IMR-90 (cell line): ENCODE measurements around the gene EXPH5. TPM values are rescaled to one million over a fixed set of nuclear protein-coding genes. Genes with fewer than 3 reads are reported as not detected.
A peak's percentile ranks its signal among the peaks of the same experiment; 100 is the strongest.

ENCODE experiments used
- ATAC-seq: fragments of 200-7000 bp; cut with Tn5 transposase; 2 replicates; pipeline ENCODE4 v1.9.1; 2020; ENCODE audit warnings: low read depth, mild to moderate bottlenecking, moderate library complexity
- BruUV-seq: library from RNA; stranded (reverse); fragments of 400-500 nt; replicated peaks from 2 replicates; lab custom pipeline; 2021; lab: Mats Ljungman, UMichigan
- CTCF ChIA-PET: fragments of 300-600 bp; formaldehyde crosslinking; extraction: SDS; loops from one replicate; lab custom pipeline; 2021; ENCODE audit warnings: antibody characterized with exemption; lab: Yijun Ruan, JAX
- POLR2A ChIA-PET: fragments of 300-600 bp; sonication (Branson Sonifier 250); formaldehyde crosslinking; loops from one replicate; lab custom pipeline; 2022; ENCODE audit warnings: antibody characterized with exemption; ENCODE audit not compliant: unreplicated experiment; lab: Charles Lee
- DNase-seq: peaks from one replicate; pipeline ENCODE4 v3.0.0; 2013
- H2AFZ ChIP-seq: replicated peaks from 2 replicates; pipeline ENCODE3; 2013; ENCODE audit warnings: low read length, mild to moderate bottlenecking; ENCODE audit not compliant: poor library complexity
- H2AK5ac ChIP-seq: 2 replicates; pipeline ENCODE4 v1.6.1; 2013; ENCODE audit warnings: low read depth, low read length, inconsistent platforms
- H2AK9ac ChIP-seq: replicated peaks from 2 replicates; pipeline ENCODE3; 2013; ENCODE audit warnings: mild to moderate bottlenecking, low read depth, low read length, moderate library complexity; ENCODE audit not compliant: poor library complexity
- H2BK120ac ChIP-seq: 2 replicates; pipeline ENCODE4 v1.6.1; 2013; ENCODE audit warnings: low read depth, low read length, inconsistent platforms
- H2BK15ac ChIP-seq: 3 replicates; pipeline ENCODE4 v1.6.1; 2013; ENCODE audit warnings: low read depth, low read length, inconsistent platforms
- H2BK20ac ChIP-seq: 2 replicates; pipeline ENCODE4 v1.6.1; 2013; ENCODE audit warnings: low read depth, mild to moderate bottlenecking, inconsistent platforms, low read length, moderate library complexity
- H2BK5ac ChIP-seq: 2 replicates; pipeline ENCODE4 v1.6.1; 2013; ENCODE audit warnings: mild to moderate bottlenecking, low read depth, low read length, inconsistent platforms; ENCODE audit not compliant: poor library complexity, severe bottlenecking
- H3K14ac ChIP-seq: replicated peaks from 2 replicates; pipeline ENCODE4 v1.6.1; 2013; ENCODE audit warnings: low read depth, low read length, inconsistent platforms
- H3K18ac ChIP-seq: 2 replicates; pipeline ENCODE4 v1.6.1; 2013; ENCODE audit warnings: low read depth, low read length, control low read depth
- H3K23ac ChIP-seq: 2 replicates; pipeline ENCODE4 v1.6.1; 2013; ENCODE audit warnings: low read depth, low read length, inconsistent platforms
- H3K27ac ChIP-seq: 2 replicates; pipeline ENCODE4 v1.5.1; 2013; ENCODE audit warnings: mild to moderate bottlenecking, control low read depth, low read length; ENCODE audit not compliant: insufficient read depth
- H3K27me3 ChIP-seq: 2 replicates; pipeline ENCODE4 v1.6.1; 2013; ENCODE audit warnings: low read length; ENCODE audit not compliant: control insufficient read depth, insufficient read depth
- H3K36me3 ChIP-seq: 2 replicates; pipeline ENCODE4 v1.6.1; 2013; ENCODE audit warnings: low read length, mixed read lengths; ENCODE audit not compliant: control insufficient read depth, insufficient read depth
- H3K4ac ChIP-seq: 2 replicates; pipeline ENCODE4 v1.6.1; 2013; ENCODE audit warnings: low read depth, low read length, inconsistent platforms
- H3K4me1 ChIP-seq: 2 replicates; pipeline ENCODE4 v1.6.1; 2013; ENCODE audit warnings: low read length, mixed read lengths; ENCODE audit not compliant: control insufficient read depth, insufficient read depth
- H3K4me2 ChIP-seq: 2 replicates; pipeline ENCODE4 v1.6.1; 2013; ENCODE audit warnings: low read depth, mild to moderate bottlenecking, control low read depth, low read length, moderate library complexity
- H3K4me3 ChIP-seq: 2 replicates; pipeline ENCODE4 v1.5.1; 2013; ENCODE audit warnings: low read depth, mild to moderate bottlenecking, control low read depth, low read length, moderate library complexity; ENCODE audit not compliant: insufficient read depth
- H3K56ac ChIP-seq: 2 replicates; pipeline ENCODE4 v1.6.1; 2013; ENCODE audit warnings: low read length, inconsistent platforms; ENCODE audit not compliant: insufficient read depth; ENCODE audit errors: extremely low read depth
- H3K79me1 ChIP-seq, 2 experiments: 2 replicates each; pipeline ENCODE4 v1.6.1; 2013; ENCODE audit warnings: low read length in 2 of 2, inconsistent platforms in 1 of 2, low read depth in 1 of 2
- H3K9ac ChIP-seq: 2 replicates; pipeline ENCODE4 v1.6.1; 2013; ENCODE audit warnings: low read depth, low read length, control low read depth
- H3K9me1 ChIP-seq: 2 replicates; pipeline ENCODE4 v1.6.1; 2013; ENCODE audit warnings: low read length, inconsistent platforms; ENCODE audit not compliant: insufficient read depth
- H3K9me3 ChIP-seq: 2 replicates; pipeline ENCODE4 v1.6.1; 2013; ENCODE audit warnings: low read length; ENCODE audit not compliant: control insufficient read depth, insufficient read depth
- H4K20me1 ChIP-seq: 2 replicates; pipeline ENCODE4 v1.6.1; 2013; ENCODE audit warnings: low read length, inconsistent platforms; ENCODE audit not compliant: insufficient read depth
- H4K5ac ChIP-seq: 2 replicates; pipeline ENCODE4 v1.6.1; 2013; ENCODE audit warnings: mild to moderate bottlenecking, low read depth, low read length, control low read depth
- H4K8ac ChIP-seq, 2 experiments: 2 replicates each; pipeline ENCODE4 v1.6.1; 2013; ENCODE audit warnings: low read depth in 2 of 2, low read length in 2 of 2, control low read depth in 1 of 2, inconsistent platforms in 1 of 2
- H4K91ac ChIP-seq: 2 replicates; pipeline ENCODE4 v1.6.1; 2013; ENCODE audit warnings: low read depth, low read length, inconsistent platforms; ENCODE audit not compliant: insufficient read depth
- BHLHE40 ChIP-seq: fragments of 150-350 bp; IDR thresholded peaks from 2 replicates; pipeline ENCODE4 v1.6.1; 2016; ENCODE audit warnings: mild to moderate bottlenecking, low read depth, low read length
- CEBPB ChIP-seq: IDR thresholded peaks from 2 replicates; pipeline ENCODE4 v1.6.1; 2012; ENCODE audit warnings: low read depth, low read length, improper control_type of control experiment
- CHD1 ChIP-seq: IDR thresholded peaks from 2 replicates; pipeline ENCODE4 v1.6.1; 2012; ENCODE audit warnings: low read depth, low read length, improper control_type of control experiment
- CTCF ChIP-seq: conservative IDR thresholded peaks from 2 replicates; pipeline ENCODE4 v1.5.1; 2012; ENCODE audit warnings: mild to moderate bottlenecking, low read depth, low read length, improper control_type of control experiment
- ELK1 ChIP-seq: fragments of 150-350 bp; IDR thresholded peaks from 2 replicates; pipeline ENCODE4 v1.6.1; 2016; ENCODE audit warnings: low read depth, mild to moderate bottlenecking, low read length, moderate library complexity, borderline replicate concordance
- FOS ChIP-seq: fragments of 150-350 bp; IDR thresholded peaks from 2 replicates; pipeline ENCODE4 v1.6.1; 2016; ENCODE audit warnings: low read depth, low read length
- MAFK ChIP-seq: IDR thresholded peaks from 2 replicates; pipeline ENCODE4 v1.6.1; 2012; ENCODE audit warnings: low read depth, low read length, improper control_type of control experiment
- MAZ ChIP-seq: IDR thresholded peaks from 2 replicates; pipeline ENCODE4 v1.6.1; 2012; ENCODE audit warnings: low read depth, mild to moderate bottlenecking, low read length, improper control_type of control experiment, moderate library complexity, borderline replicate concordance
- MXI1 ChIP-seq: IDR thresholded peaks from 2 replicates; pipeline ENCODE4 v1.6.1; 2012; ENCODE audit warnings: low read depth, mild to moderate bottlenecking, low read length, moderate library complexity, borderline replicate concordance
- NFE2L2 ChIP-seq: fragments of 150-350 bp; IDR thresholded peaks from 2 replicates; pipeline ENCODE4 v1.6.1; 2016; ENCODE audit warnings: low read depth, mild to moderate bottlenecking, low read length
- POLR2A ChIP-seq: IDR thresholded peaks from 2 replicates; pipeline ENCODE4 v1.6.1; 2012; ENCODE audit warnings: mild to moderate bottlenecking, low read depth, low read length
- RAD21 ChIP-seq: IDR thresholded peaks from 2 replicates; pipeline ENCODE4 v1.6.1; 2012; ENCODE audit warnings: low read length, improper control_type of control experiment
- RCOR1 ChIP-seq: IDR thresholded peaks from 2 replicates; pipeline ENCODE4 v1.6.1; 2012; ENCODE audit warnings: mild to moderate bottlenecking, low read length, improper control_type of control experiment; ENCODE audit not compliant: insufficient replicate concordance
- RFX5 ChIP-seq: IDR thresholded peaks from 2 replicates; pipeline ENCODE4 v1.8.0; 2012; ENCODE audit warnings: low read depth, mild to moderate bottlenecking, low read length, moderate library complexity
- SMC3 ChIP-seq: fragments of 150-350 bp; IDR thresholded peaks from 2 replicates; pipeline ENCODE4 v1.6.1; 2016; ENCODE audit warnings: low read depth, mild to moderate bottlenecking, antibody characterized with exemption, low read length, moderate library complexity
- USF2 ChIP-seq: fragments of 150-350 bp; IDR thresholded peaks from 2 replicates; pipeline ENCODE4 v1.6.1; 2017; ENCODE audit warnings: mild to moderate bottlenecking, antibody characterized with exemption, low read length, low read depth
- WGBS, 2 experiments: methylation state at CpG; one replicate each; pipeline versions ENCODE4 v1.1.5 to v1.1.7; 2013; ENCODE audit warnings: missing lambda C conversion rate in 2 of 2; ENCODE audit not compliant: insufficient read length in 1 of 2; ENCODE audit errors: extremely low coverage in 2 of 2; 5-methylcytosine and 5-hydroxymethylcytosine counted together
- dilution Hi-C: fragments of 300-500 bp; cut with HindIII; formaldehyde crosslinking; loops from one replicate; pipeline ENCODE4 v1.14.3; 2018; ENCODE audit warnings: low sequenced_read_pairs; ENCODE audit not compliant: unreplicated experiment
- in situ Hi-C: fragments of 300-500 bp; cut with MboI; formaldehyde crosslinking; loops from 3 replicates; pipeline ENCODE4 v1.14.3; 2019; ENCODE audit warnings: low sequenced_read_pairs, inconsistent platforms, mixed read lengths
- intact Hi-C: fragments of 100-400 bp; cut with micrococcal nuclease; formaldehyde crosslinking; loops from 2 replicates; pipeline ENCODE4 v1.10.0; 2022
- polyA plus RNA-seq, 3 experiments: library from polyadenylated mRNA; depleted of rRNA; stranded (reverse); fragments of >200 nt; gene quantifications; 2 replicates each; pipeline ENCODE4 v1.2.3, GENCODE V29; 2012; ENCODE audit warnings: low replicate concordance in 1 of 3
- total RNA-seq: library from RNA; depleted of rRNA; stranded (reverse); fragments of >200 nt; gene quantifications from 2 replicates; pipeline ENCODE4 v1.2.3, GENCODE V29; 2012

Gene EXPH5
- total and polyA plus RNA-seq, 2 of the 4 experiments (the other 2 are of a cell fraction): 0.05 to 0.72 TPM

- Histone ChIP-seq H2BK5ac (no peak overlapping the region), H3K14ac (no peak overlapping the region), H2BK120ac (no peak overlapping the region), H3K23ac (no peak overlapping the region), H2AK9ac (no peak overlapping the region), H2AK5ac (no peak overlapping the region), H3K9me3 (no peaks in the 10 kb centered on the region), H3K4me1 (peaks cover 3% of the 10 kb centered on the region), H3K4me3 (no peak overlapping the region), H2AFZ (no peak overlapping the region), H2BK20ac (no peak overlapping the region), H3K27me3 (no peaks in the 10 kb centered on the region), H3K9me1 (no peaks in the 10 kb centered on the region), H3K27ac (no peak overlapping the region), H3K4ac (no peak overlapping the region), H2BK15ac (no peak overlapping the region), H3K36me3 (no peaks in the 10 kb centered on the region), H3K79me1 (peaks cover 5 to 16% of the 10 kb centered on the region in 2 experiments; a peak in 2 of 4 replicates), H4K20me1 (no peaks in the 10 kb centered on the region), H3K18ac (no peak overlapping the region), H3K9ac (no peak overlapping the region), H4K8ac (no peak overlapping the region), H3K4me2 (no peak overlapping the region), H3K56ac (no peak overlapping the region), H4K91ac (no peak overlapping the region), H4K5ac (no peak overlapping the region)
- no CpG with 5 or more reads among the region's 5 CpGs for WGBS, 2 experiments
- CTCF ChIA-PET: no interaction called here
- intact Hi-C loops (no loop called here), dilution Hi-C loops (no loop called here), in situ Hi-C loops (no loop called here)
- peak; percentile 26 for DNase-seq
- POLR2A ChIA-PET: no interaction called here
- no peak for ATAC-seq
- BruUV-seq: no TSS peak
- TF ChIP-seq CEBPB (no peak), ELK1 (no peak), MAFK (no peak), USF2 (no peak), MXI1 (no peak), FOS (no peak), CTCF (no peak), SMC3 (no peak), MAZ (no peak), NFE2L2 (no peak), POLR2A (no peak), CHD1 (no peak), RCOR1 (no peak), RFX5 (no peak), BHLHE40 (no peak), RAD21 (no peak)
Observed at GRCh38 chr11:108501396-108501795, 92.2 kb downstream of the EXPH5 start.
